ENCODE measurements around the gene CTTNBP2.

The CTTNBP2 gene

DNA sequence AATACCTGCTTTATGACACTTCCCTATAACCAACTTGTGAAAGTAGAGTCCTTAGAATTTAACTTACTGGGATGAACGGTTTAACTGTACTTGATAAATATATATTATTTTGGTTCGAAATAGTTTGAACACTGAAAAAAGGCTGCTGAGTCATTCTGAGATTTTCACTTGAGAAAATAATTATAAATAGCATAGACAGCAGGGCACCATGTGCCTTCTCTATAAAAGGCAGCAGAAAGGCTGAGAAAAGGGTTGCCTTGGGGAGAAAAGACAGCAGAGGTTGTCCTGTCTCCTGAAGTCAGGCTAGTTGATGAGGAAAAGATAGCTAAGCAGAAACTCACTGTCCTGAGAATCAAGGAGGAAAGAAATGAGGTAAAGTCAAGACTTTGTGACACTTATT is 92.4 kb downstream of the CTTNBP2 start:
- no peak for FAIRE-seq

DNA sequence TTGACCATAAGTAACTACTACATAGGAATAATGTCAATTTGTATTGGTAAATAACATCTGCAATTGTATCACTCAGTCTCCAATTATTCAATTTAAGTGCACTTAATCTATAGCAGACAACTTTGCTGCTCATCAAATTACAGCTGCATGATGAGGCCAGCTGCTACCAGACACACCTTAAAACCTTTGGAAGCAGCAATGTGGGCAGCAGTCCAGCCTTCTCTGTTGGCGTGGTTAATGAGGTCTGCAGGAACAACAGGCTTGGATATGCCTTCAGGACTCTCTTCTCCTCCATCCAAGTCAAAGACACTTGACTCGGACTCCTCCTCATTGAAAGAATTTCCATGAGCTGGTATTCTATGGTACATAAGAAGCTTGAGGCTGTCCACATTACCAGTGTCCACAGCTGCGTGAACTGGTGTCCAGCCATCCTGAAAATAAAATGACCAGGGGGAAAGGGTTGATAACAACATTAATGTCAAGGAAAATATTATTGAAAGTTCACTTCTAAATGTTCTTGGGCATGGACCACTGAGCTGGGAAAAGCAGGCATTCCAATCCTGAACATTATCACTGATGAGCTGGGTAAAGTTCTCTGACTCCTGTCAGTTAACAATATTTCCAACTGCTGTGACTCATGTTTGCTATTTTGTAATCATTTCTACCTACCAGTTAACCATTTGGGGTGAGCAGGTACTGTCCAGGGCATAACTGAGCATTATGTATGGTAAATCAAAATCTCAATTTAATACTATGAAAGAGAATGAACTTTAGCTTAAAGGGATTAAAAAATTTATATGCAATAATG is 95.7 kb downstream of the CTTNBP2 start:
- no peak for FAIRE-seq

GRCh38 chr7:117776224-117776623 is 97.0 kb downstream of the CTTNBP2 start:
- FAIRE-seq, result no peak

DNA sequence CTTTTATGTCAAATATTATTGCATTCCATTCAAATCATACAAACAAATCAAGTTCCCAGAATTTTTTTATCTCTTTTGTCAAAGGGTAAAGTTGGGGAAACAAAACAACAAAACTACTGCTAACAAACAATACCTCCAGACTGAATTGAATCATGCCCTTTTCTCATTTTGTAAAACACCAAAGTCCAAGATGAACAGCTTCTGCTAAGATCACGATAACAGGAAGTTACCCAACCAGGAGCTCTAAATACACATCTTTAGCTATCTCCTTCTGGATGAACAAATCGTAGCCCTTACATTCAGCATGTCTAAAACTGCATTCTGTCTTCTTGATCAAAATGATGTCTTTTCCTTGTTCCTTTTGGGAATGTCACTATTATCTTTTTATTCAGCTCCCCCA is 97.4 kb downstream of the CTTNBP2 start:
- FAIRE-seq, result no peak

DNA sequence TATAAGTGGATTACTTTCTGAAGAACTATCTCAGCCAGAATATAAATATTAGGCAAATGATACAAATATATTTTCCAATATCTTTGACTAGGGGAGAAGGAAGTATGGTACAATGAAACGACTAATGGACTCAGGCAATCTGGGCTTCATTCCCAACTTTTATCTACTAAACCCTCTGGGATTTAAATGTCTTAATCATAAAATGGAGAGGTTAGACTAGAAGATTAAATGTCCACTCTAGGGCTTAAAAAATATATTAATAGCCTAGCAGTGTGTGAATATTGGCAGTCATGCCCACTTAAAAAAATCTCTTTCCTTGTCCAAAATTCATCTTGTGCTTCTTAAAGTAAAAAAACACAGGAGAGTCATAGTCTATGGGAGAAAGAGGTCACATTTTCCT is 98.3 kb downstream of the CTTNBP2 start:
- FAIRE-seq, result no peak

DNA sequence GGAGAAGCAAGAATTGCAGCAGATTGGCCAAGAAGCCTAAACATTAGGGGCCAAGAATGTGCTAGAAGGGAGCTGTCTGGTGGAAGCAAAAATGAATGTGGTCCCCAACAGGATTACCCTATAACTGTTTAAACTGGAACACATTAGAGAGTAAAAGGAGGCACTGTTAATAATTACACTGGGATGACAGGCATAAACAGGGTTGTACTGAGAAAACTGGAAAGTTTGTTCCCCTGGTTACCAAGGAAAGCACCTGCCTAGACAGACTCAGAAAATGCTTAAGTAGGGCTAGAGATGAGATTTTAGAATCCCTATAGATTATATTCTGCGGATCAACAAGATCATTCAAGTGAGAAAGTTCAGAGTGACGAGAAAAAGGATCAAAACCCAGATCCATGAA is 100.8 kb downstream of the CTTNBP2 start:
- FAIRE-seq, result no peak

- no peak for FAIRE-seq
These were observed 101.5 kb downstream of the CTTNBP2 start for GRCh38 chr7:117771756-117772155.

- FAIRE-seq, result no peak
These were observed 104.2 kb downstream of the CTTNBP2 start for GRCh38 chr7:117769085-117769484.

- no peak for FAIRE-seq
These were observed 105.3 kb downstream of the CTTNBP2 start for GRCh38 chr7:117767951-117768350.

DNA sequence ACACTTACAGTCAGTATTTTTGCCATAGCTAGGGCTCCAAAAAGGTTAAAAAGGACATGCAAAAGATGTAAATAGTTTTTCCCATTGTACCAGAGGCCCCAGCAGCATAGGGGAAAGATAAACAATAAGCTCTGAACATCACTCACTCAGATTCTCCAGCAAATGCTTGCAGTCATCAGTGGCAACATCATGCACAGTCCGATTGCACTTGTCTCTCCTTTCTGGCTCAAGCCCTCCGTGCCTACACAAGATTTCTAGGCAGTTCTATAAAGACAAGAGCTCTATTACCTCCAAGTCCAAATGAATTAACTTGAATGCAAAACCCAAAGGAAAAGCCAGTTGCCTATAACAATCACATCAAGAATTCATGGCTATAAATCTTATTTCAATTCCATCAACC is 106.3 kb downstream of the CTTNBP2 start:
- FAIRE-seq, result no peak

GRCh38 chr7:117764031-117764430 is 109.2 kb downstream of the CTTNBP2 start:
- FAIRE-seq, result no peak

DNA sequence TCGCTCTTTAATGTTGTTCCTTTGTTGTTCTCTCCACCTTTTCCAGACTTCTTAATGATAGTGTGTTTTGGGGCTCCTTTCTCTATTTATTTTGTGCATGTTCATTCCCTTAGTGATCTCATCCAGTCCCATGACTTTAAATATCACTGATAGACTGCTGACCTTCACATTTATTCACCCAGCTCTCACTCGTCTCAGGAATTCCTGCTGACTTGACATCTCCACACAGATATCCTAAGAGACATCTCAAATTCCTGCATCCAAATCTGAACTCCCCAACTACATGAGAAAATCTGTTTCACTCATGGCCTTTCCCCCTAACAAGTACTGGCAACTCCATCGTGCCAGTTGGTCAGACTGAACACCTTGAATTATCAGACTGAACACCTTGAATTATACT is 111.2 kb downstream of the CTTNBP2 start:
- no peak for FAIRE-seq

- no peak for FAIRE-seq
These were observed 113.1 kb downstream of the CTTNBP2 start for GRCh38 chr7:117759950-117760640.

- FAIRE-seq, result no peak
These were observed 115.8 kb downstream of the CTTNBP2 start for GRCh38 chr7:117757440-117757839.

DNA sequence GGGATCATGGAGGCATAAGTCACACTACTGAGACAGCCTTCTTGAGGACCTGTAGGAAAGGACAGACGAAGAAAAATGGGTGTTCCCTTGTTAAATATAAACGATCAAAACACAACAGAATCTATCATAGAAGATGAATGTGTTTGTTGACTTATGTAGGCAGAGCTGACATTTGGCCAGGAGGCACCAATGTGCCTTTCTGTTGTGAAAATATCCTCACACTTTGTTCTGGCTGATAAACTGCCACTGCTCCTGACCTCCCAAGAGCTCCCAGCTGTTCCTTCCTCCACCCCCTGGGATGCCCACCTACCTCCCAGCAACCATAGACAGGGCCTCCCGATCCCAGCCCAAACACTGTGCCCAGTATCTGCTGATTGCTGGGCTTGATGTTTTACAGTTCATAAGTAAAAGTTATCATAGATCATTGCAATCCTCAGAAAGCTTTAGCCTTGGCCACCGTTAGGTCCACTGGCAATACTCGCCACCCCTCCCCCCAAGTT is 116.6 kb downstream of the CTTNBP2 start:
- FAIRE-seq, result no peak

DNA sequence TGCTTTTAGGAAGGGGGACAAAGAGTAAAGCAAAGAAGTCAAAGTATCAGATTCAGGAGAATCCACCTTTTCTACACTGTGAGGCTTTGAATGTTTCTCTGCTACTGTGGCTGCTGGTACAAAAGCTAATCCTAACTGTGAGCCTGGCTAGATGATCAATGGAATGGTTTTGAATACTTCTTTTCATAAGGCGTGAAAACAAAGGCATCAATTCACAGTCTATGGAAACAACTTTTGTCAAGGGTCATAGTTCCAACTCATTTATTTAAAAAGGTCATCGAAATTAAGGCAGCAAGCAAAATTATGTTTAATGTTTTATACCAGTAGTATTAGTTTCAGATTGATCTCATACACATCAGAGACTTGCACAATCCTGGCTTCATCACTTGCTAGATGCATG is 118.1 kb downstream of the CTTNBP2 start:
- FAIRE-seq, result no peak

DNA sequence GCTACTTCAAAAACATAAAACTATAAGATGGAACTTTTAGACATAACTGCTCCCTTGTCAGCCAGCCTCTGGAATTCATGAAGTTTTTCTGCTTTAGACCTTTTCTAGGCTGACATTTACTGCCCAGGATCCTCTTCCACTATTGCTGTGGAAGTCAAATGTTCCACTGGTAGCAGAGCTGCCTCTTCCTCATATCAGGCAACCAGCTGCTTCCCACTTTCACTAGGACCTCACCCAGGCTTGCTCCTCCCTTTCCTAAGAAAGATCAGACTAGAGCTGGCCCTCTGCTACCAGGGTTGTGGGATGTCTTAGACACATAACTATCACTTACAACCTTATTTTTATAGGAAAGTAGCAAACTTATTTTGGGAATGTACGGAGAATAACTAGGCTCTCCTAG is 121.5 kb downstream of the CTTNBP2 start:
- no peak for FAIRE-seq

DNA sequence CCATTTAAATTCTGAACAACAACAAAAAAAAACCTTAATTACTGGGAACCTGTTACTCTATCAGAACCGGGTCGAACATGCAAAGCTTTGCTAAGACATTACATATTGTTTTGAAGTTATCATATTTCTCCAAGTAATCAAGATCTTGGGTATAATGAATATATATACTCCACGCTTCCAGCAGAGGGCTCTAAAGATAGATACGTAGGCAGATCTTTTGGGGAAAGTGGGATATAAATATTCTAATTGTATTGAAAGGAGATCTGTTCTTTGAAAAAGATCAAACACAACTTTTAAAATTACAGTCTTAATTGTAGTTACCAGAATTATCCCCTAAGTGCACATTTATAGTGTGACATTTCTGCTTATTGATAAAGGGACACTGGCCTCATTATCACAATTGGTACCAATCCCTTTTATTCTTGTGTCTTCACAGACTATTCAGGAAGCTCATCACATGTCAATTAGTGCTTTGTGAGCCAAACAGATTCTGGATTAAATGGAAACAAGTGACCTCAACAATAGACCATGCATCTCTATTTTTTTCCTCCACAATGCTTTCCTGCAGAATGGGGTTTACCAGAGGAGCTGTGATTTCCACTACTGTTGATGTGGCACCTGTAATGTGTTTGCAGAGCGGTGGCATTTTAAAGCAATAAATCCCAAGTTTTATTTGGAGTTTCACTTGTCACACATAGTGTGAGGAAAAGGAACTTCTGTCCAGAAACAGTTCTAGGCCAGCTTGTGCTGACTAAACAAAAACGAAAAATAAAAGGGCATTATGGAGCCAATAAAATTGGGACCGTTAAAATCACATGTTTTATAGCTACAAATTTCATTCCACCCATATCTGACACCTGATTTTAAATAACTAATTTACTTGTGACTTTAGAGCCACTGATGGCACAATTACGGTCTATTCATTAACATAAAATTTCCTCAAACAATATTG is 122.4 kb downstream of the CTTNBP2 start:
- peak; percentile 91 for FAIRE-seq

- no peak for FAIRE-seq
These were observed 131.3 kb downstream of the CTTNBP2 start for GRCh38 chr7:117741962-117742361.

- no peak for FAIRE-seq
These were observed 134.2 kb downstream of the CTTNBP2 start for GRCh38 chr7:117739085-117739484.

DNA sequence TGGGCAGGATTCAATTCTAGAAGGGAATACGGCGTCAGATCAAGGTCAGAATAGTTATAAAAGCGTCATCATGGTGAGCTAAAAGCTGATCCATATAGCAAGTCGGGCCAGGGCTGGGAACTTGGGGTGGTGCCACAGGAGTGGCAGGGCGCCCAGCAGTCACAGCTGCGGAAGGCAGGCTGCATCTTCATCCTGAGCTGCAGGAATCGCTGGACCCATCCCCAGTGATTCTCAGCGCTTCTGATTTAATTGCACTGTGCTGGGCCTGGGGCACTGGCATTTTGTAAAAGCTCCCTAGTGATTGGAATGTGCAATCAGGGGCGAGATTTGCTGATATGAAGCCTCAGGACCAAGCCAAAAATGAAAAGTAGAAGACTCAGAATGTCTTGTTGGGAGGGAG is 135.3 kb downstream of the CTTNBP2 start:
- no peak for FAIRE-seq

GRCh38 chr7:117731455-117731854 is 141.8 kb downstream of the CTTNBP2 start:
- no peak for FAIRE-seq

GRCh38 chr7:117730390-117730789 is 142.9 kb downstream of the CTTNBP2 start:
- FAIRE-seq, result no peak
